Natural killer cell treated with Interleukin-12 subunit alpha and Interleukin-12 subunit beta and Interleukin-15 and Interleukin-18, amount 100 ng/mL, for 72 hours (primary cell): Measurements from ENCODE around the gene LRP4. TPM values are rescaled to one million over a fixed set of nuclear protein-coding genes. Genes with fewer than 3 reads are reported as not detected.

Experiments
- ATAC-seq, 2 donors: fragments of 150-1000 bp; cut with Tn5 transposase in 1 of 2; sonication (Bioruptor Pico), chemical (Tn5 transposase) in 1 of 2; 2 replicates each; pipeline ENCODE4 v1.10.0; 2021
- DNase-seq: peaks from one replicate; pipeline ENCODE4 v3.0.0; 2022; ENCODE audit warnings: low spot score
- H3K27ac Mint-ChIP-seq, 2 donors: 1 replicate in 1 of 2; 2 replicates in 1 of 2; pipeline ENCODE4 v1.8.0; 2022; ENCODE audit warnings: mixed read lengths in 2 of 2, mild to moderate bottlenecking in 1 of 2, moderate library complexity in 1 of 2
- H3K27me3 Mint-ChIP-seq, 2 donors: 1 replicate in 1 of 2; 2 replicates in 1 of 2; pipeline ENCODE4 v1.8.0; 2022; ENCODE audit warnings: mixed read lengths in 2 of 2
- H3K36me3 Mint-ChIP-seq: one replicate; pipeline ENCODE4 v1.8.0; 2022; ENCODE audit warnings: mixed read lengths
- H3K4me1 Mint-ChIP-seq, 2 donors: 1 replicate in 1 of 2; 2 replicates in 1 of 2; pipeline ENCODE4 v1.8.0; 2022; ENCODE audit warnings: low read depth in 2 of 2, mixed read lengths in 2 of 2, mild to moderate bottlenecking in 1 of 2
- H3K4me3 Mint-ChIP-seq: one replicate; pipeline ENCODE4 v1.8.0; 2022; ENCODE audit warnings: mixed read lengths
- H3K9me3 Mint-ChIP-seq: 2 replicates; pipeline ENCODE4 v1.8.0; 2022; ENCODE audit warnings: mixed read lengths
- total RNA-seq, 2 donors: library from RNA; stranded (reverse); gene quantifications; one replicate each; pipeline ENCODE4 v1.2.3, GENCODE V29; 2022

LRP4 gene
- total RNA-seq, 2 donors from 2014 or later = 0.90 to 2.6 TPM

GRCh38 chr11:46868912-46869311 is 49.4 kb downstream of the LRP4 start:
- no peak overlapping the region for H3K4me3 Mint-ChIP-seq
- no peaks in the 10 kb centered on the region for H3K36me3 Mint-ChIP-seq
- no peaks in the 10 kb centered on the region for H3K9me3 Mint-ChIP-seq
- DNase-seq (no peak), ATAC-seq (no peak)
- H3K27me3 Mint-ChIP-seq = peaks cover 10 to 13% of the 10 kb centered on the region in 2 donors
- H3K4me1 Mint-ChIP-seq = no peaks in the 10 kb centered on the region
- no peak overlapping the region for H3K27ac Mint-ChIP-seq

GRCh38 chr11:46865340-46865739 is 53.0 kb downstream of the LRP4 start:
- Mint-ChIP-seq H3K4me1 (no peaks in the 10 kb centered on the region), H3K27ac (no peak overlapping the region), H3K4me3 (no peak overlapping the region), H3K9me3 (no peaks in the 10 kb centered on the region), H3K27me3 (peaks cover 7 to 8% of the 10 kb centered on the region in 2 donors), H3K36me3 (no peaks in the 10 kb centered on the region)
- no peak for DNase-seq
- no peak for ATAC-seq

DNA sequence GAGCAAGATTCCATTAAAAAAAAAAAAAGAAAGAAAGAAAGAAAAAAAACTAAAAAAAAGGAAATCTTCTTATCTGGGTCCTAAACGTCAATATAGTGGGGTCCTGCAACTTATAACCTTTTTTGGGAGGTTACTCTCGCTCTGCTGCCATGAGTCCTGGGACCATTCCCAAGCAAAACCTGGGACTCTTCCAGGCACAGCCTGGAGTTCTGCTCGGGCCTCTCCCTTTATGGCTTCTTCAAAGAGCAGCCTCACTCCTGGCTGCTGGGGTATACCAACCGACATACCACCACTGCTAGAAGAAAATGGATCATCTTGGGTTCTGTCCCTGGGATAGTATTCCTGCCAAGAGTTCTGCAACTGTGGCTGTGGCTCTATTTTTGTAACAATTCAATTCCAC is 58.1 kb downstream of the LRP4 start:
- H3K27me3 Mint-ChIP-seq = peaks cover 0 to 6% of the 10 kb centered on the region in 2 donors
- H3K27ac Mint-ChIP-seq = no peak overlapping the region
- DNase-seq (no peak), ATAC-seq (no peak)
- no peaks in the 10 kb centered on the region for H3K9me3 Mint-ChIP-seq
- no peaks in the 10 kb centered on the region for H3K4me1 Mint-ChIP-seq
- no peaks in the 10 kb centered on the region for H3K36me3 Mint-ChIP-seq
- H3K4me3 Mint-ChIP-seq = no peak overlapping the region

DNA sequence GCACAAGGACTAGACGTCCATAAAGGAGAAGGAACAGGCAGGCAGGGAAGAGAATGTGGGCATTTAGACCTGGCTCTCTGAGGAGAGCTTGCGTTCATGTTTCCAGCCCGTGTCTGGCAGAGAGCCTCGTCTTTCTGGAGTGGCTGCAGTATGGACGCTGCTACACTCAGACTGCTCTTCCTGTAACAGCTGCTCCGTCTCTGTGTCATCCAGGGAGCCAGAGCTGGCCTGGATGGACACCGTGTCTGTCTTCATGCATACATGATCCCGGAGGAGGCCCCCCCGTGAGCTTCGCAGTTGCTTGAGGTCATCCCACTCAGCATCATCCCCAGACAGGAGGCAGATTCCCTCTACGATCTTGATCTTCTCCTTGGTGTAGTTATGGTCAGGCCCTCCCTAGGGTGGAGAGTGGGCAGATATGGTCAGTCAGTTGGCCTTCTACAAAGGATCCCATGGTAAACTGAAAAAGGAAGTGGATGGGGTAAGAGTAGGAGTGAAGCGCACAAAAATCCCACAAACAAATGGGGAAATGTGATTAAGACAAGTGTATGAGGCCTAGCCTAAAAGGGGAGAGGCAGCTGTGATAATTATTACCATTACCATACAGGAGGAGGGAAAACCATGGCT is 59.3 kb downstream of the LRP4 start:
- H3K4me1 Mint-ChIP-seq = no peaks in the 10 kb centered on the region
- peaks cover 0 to 3% of the 10 kb centered on the region in 2 donors for H3K27me3 Mint-ChIP-seq
- H3K4me3 Mint-ChIP-seq = no peak overlapping the region
- no peak overlapping the region for H3K27ac Mint-ChIP-seq
- ATAC-seq (no peak), DNase-seq (no peak)
- no peaks in the 10 kb centered on the region for H3K9me3 Mint-ChIP-seq
- H3K36me3 Mint-ChIP-seq = no peaks in the 10 kb centered on the region

DNA sequence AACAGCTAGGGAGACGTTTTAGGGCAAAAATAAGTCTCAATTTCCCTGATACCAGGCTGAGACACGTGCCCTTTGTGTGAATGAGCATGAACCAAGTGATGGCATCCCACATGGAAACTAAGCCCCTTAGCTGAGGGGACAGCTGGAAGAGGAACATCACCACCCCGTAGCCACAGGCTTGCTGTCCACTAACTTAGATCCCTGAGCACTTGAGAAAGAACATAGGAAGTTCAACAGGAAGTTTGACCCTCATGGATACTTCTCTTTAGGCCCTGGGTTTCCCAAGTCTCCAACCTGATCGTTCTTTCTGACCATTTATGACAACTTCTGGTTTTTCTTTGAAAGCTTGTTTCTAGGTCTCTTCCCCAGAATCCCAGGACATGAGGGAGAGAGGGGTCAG is 60.7 kb downstream of the LRP4 start:
- no peaks in the 10 kb centered on the region for H3K4me1 Mint-ChIP-seq
- H3K9me3 Mint-ChIP-seq = no peaks in the 10 kb centered on the region
- no peak overlapping the region for H3K27ac Mint-ChIP-seq
- ATAC-seq (no peak), DNase-seq (no peak)
- H3K4me3 Mint-ChIP-seq = no peak overlapping the region
- no peaks in the 10 kb centered on the region for H3K36me3 Mint-ChIP-seq
- peaks cover 0 to 3% of the 10 kb centered on the region in 2 donors for H3K27me3 Mint-ChIP-seq

DNA sequence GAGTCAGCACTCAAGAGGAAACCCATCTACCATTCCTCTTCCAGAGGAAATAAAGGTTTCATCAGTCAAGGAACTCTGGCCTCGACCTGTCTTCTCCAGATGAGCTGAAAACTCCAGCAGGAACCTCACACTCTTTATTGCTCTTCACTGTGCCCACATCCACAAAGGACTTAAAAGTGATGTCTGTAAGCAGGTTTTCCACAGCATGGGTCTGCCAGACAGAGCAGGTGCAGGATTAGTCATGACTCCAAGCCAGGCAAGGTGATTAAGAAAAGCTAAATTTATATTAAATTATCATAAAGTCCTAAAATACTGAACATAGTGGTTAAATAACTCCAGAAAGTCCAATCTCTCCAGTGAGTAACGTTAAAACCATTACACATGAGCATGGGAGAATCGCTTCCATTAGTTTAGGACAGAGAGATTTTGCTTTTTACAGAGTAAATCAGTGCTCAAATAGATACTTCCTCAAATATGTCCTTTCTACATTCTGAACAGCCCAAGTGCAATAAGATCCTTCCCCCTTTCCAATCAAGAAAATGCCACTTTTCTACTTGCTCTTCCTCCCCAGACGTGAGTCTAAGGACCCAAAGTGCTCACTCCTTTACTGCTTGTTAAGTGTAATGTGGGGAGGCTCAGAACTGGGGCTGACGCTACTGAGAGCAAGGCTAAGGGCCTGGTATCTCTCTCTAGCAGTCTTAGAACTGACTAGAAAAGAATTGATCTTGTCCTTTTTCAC is 61.6 kb downstream of the LRP4 start:
- Mint-ChIP-seq H3K36me3 (no peaks in the 10 kb centered on the region), H3K27me3 (peaks cover 0 to 3% of the 10 kb centered on the region in 2 donors), H3K27ac (no peak overlapping the region), H3K9me3 (no peaks in the 10 kb centered on the region), H3K4me3 (no peak overlapping the region), H3K4me1 (no peaks in the 10 kb centered on the region)
- ATAC-seq = no peak
- no peak for DNase-seq

GRCh38 chr11:46855863-46856262 is 62.5 kb downstream of the LRP4 start:
- no peak overlapping the region for H3K27ac Mint-ChIP-seq
- DNase-seq (no peak), ATAC-seq (no peak)
- no peaks in the 10 kb centered on the region for H3K36me3 Mint-ChIP-seq
- H3K4me3 Mint-ChIP-seq = no peak overlapping the region
- no peaks in the 10 kb centered on the region for H3K9me3 Mint-ChIP-seq
- no peaks in the 10 kb centered on the region for H3K4me1 Mint-ChIP-seq
- peaks cover 0 to 3% of the 10 kb centered on the region in 2 donors for H3K27me3 Mint-ChIP-seq

DNA sequence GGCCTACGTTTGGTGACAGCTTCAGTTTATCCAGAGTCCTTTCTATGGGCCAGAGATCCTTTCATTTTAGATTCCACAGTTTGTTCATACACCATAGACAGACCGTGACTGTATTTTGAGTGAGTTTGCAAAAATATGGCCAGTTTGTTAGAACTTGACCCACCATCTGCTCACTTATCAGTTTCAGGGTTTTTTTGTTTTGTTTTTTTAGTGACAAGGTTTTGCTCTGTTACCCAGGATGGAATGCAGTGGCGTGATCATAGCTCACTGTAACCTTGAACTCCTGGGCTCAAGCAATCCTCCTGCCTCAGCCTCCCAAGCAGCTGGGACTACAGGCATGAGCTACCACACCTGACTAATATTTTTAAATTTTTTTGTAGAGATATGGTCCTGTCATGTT is 63.2 kb downstream of the LRP4 start:
- H3K27ac Mint-ChIP-seq = no peak overlapping the region
- no peaks in the 10 kb centered on the region for H3K27me3 Mint-ChIP-seq
- ATAC-seq = no peak
- no peaks in the 10 kb centered on the region for H3K4me1 Mint-ChIP-seq
- no peaks in the 10 kb centered on the region for H3K9me3 Mint-ChIP-seq
- no peaks in the 10 kb centered on the region for H3K36me3 Mint-ChIP-seq
- no peak overlapping the region for H3K4me3 Mint-ChIP-seq
- DNase-seq = no peak

GRCh38 chr11:46850829-46851380 is 67.4 kb downstream of the LRP4 start:
- DNase-seq (no peak), ATAC-seq (no peak)

GRCh38 chr11:46849631-46850030 is 68.7 kb downstream of the LRP4 start:
- Mint-ChIP-seq H3K4me1 (peaks cover 13 to 18% of the 10 kb centered on the region in 2 donors), H3K36me3 (peaks cover 6% of the 10 kb centered on the region), H3K4me3 (no peak overlapping the region), H3K27me3 (peaks cover 0 to 2% of the 10 kb centered on the region in 2 donors), H3K27ac (no peak overlapping the region), H3K9me3 (no peaks in the 10 kb centered on the region)
- DNase-seq (no peak), ATAC-seq (no peak)

More at GRCh38 chr11:46850829-46851380, 67.4 kb downstream of the LRP4 start:
- H3K27ac Mint-ChIP-seq = no peak overlapping the region
- no peaks in the 10 kb centered on the region for H3K9me3 Mint-ChIP-seq
- H3K27me3 Mint-ChIP-seq = peaks cover 0 to 2% of the 10 kb centered on the region in 2 donors
- H3K4me3 Mint-ChIP-seq = no peak overlapping the region
- H3K4me1 Mint-ChIP-seq = peaks cover 8 to 11% of the 10 kb centered on the region in 2 donors
- no peaks in the 10 kb centered on the region for H3K36me3 Mint-ChIP-seq

GRCh38 chr11:46846510-46846830 is 71.9 kb downstream of the LRP4 start:
- Mint-ChIP-seq H3K27ac (peak overlapping the region; percentile 90 to 94), H3K4me3 (peak overlapping the region; percentile 87), H3K9me3 (no peaks in the 10 kb centered on the region), H3K27me3 (peaks cover 0 to 2% of the 10 kb centered on the region in 2 donors), H3K4me1 (peaks cover 30 to 38% of the 10 kb centered on the region in 2 donors), H3K36me3 (peaks cover 6% of the 10 kb centered on the region)
- no peak for DNase-seq
- peak in 1 of 2 donors; percentile 0 for ATAC-seq

DNA sequence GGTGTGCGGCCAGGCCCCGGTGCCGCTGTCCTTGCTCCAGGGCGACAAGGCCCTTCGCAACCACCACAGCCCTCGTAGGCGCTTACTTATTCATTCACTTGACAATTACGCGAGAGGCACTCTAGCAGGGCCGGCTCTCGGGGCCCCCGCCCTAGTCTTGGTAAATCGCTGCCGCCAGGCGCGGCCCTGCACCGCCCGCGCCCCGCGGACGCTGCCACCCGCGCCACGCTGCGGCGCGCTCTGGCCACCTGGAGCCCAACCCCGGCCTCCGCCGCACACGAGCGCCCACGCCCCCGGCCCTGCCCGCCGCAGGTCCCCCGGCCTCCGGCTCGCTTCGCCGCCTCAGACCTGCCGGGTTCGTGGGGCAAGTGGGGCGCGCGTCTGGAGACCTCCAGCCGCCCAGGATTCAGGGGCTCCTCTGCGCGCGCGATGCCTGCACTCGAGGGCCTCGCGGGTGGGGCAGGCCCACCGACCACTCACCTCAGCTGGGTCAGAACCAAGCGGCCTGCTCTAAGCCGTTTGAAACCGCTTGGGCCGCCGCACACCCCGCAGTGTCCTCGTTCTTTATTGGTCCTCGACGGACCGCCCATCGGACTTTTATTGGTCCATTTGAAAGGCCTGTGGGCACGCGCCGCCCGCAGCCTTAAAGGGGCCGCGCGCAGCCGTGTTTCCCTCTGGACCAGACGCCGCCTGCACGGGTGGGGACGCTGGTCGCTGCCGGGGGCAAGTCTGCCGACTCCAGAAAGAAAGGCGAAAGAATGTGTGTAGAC is 72.4 kb downstream of the LRP4 start, which contains the start of gene CKAP5:
Gene CKAP5 (minus strand): TSS at position 541 of the 770 bp plus-strand sequence. CDS start 25,049 bp downstream, outside the sequence.
- Mint-ChIP-seq H3K9me3 (no peaks in the 10 kb centered on the region), H3K27ac (peak within 1 kb of the TSS; percentile 90 to 94), H3K4me3 (peak within 1 kb of the TSS; percentile 100), H3K36me3 (peaks cover 6% of the 10 kb centered on the region), H3K4me1 (peaks cover 33 to 38% of the 10 kb centered on the region in 2 donors), H3K27me3 (peaks cover 0 to 2% of the 10 kb centered on the region in 2 donors)
- peak; percentile 92 for DNase-seq
- peak; percentile 98 for ATAC-seq

- Mint-ChIP-seq H3K9me3 (no peaks in the 10 kb centered on the region), H3K27ac (peak overlapping the region; percentile 90 to 94), H3K27me3 (peaks cover 0 to 2% of the 10 kb centered on the region in 2 donors), H3K4me1 (peaks cover 33 to 38% of the 10 kb centered on the region in 2 donors), H3K4me3 (peak overlapping the region; percentile 100), H3K36me3 (peaks cover 6% of the 10 kb centered on the region)
- ATAC-seq (no peak), DNase-seq (no peak)
Observed at GRCh38 chr11:46845440-46845739, 73.0 kb downstream of the LRP4 start.

DNA sequence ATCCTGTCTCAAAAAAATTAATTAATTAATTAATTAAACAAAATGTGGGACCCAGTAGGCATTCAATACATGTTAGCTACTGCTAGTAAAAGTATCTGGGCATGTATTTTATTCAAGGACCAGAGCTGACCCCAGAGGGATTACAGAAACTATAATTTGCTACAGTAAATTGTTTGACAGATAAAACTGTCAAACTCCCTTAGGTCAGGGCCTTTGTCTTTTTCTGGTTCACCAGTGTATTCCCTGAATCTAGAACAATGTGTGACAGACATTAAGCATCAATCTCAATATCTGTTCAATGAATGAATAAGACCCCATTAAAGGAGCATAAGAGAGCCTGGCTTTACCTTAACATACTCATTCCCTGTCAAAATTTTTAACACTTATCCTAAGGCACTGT is 78.2 kb downstream of the LRP4 start:
- ATAC-seq (no peak), DNase-seq (no peak)
- peaks cover 2% of the 10 kb centered on the region for H3K36me3 Mint-ChIP-seq
- H3K27me3 Mint-ChIP-seq = no peaks in the 10 kb centered on the region
- H3K27ac Mint-ChIP-seq = no peak overlapping the region
- H3K4me3 Mint-ChIP-seq = no peak overlapping the region
- H3K9me3 Mint-ChIP-seq = no peaks in the 10 kb centered on the region
- peaks cover 28 to 37% of the 10 kb centered on the region in 2 donors for H3K4me1 Mint-ChIP-seq
